GM21717 (cell line): ENCODE results near the gene SCAPER.

Source experiments
- ATAC-seq: cut with Tn5 transposase; IDR thresholded peaks from one replicate; pipeline ENCODE4 v1.9.1; 2021; ENCODE audit warnings: mild to moderate bottlenecking, moderate library complexity; ENCODE audit not compliant: unreplicated experiment

The SCAPER gene

GRCh38 chr15:76377751-76378150 lies 527.4 kb downstream of the SCAPER start:
- ATAC-seq, result no peak

- no peak for ATAC-seq
Observed at GRCh38 chr15:76377217-76377616, 527.9 kb downstream of the SCAPER start.

DNA sequence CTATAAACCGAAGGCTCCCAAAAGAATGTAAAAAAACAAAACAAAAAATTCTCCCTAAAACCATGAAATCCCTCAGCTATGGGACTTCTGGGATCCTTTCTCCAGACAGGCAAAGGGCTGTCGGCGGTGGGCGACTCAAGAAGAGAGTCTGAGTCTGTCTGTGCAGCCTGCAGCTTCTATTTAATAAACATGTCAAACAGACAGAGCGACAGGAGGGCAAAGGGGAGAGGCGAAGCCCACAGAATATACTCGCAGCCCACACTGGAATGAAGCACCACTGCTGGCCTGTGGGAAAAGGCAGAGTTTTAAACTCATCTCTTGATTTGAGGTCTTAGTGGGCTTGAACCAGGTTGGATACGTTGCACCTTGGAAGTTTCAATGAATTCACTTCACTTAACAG lies 528.3 kb downstream of the SCAPER start:
- ATAC-seq, result no peak

- ATAC-seq, result no peak
Observed at GRCh38 chr15:76376029-76376428, 529.1 kb downstream of the SCAPER start.

- no peak for ATAC-seq
Observed at GRCh38 chr15:76368122-76368621, 537.0 kb downstream of the SCAPER start.

- ATAC-seq, result no peak
Observed at GRCh38 chr15:76366714-76367113, 538.4 kb downstream of the SCAPER start.

DNA sequence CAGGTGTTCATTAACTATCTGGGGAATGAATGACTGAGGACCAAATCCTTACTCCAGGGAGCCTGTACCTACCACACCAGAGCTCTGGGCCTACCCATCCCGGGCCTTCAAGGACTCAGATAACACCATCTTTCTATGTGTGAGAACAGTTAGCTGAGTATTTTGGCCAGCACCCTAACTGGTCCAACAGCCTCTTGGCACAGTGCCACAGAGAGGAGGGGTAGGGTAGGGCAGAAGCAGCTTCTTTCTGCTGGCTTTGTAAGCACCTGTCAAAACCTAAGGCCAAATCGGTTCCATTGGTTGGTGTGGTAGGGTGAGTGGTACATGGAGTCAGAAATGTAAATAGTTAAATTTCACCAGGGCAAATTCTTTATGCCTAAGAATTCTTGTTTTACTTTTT lies 541.9 kb downstream of the SCAPER start:
- no peak for ATAC-seq

DNA sequence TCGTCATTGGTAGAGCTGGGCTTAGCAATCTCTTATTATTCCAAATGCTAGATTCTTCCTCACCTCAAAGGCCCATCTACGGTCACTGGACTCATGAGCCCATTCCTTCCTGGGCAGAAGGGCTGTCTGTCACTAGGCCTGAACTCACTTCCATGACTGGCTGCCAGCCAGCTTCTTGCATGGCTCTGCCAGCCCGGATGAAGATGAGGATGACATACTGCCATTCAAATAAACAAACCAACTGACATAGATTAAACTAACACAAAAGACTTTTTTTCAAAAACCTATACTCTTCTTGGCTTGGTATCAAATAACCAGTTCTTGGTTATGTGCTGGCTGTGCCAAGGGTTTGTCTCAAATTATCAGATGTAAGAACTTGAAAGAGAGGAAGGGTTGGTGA lies 544.7 kb downstream of the SCAPER start:
- no peak for ATAC-seq

- ATAC-seq, result no peak
Observed at GRCh38 chr15:76359152-76359551, 546.0 kb downstream of the SCAPER start.

DNA sequence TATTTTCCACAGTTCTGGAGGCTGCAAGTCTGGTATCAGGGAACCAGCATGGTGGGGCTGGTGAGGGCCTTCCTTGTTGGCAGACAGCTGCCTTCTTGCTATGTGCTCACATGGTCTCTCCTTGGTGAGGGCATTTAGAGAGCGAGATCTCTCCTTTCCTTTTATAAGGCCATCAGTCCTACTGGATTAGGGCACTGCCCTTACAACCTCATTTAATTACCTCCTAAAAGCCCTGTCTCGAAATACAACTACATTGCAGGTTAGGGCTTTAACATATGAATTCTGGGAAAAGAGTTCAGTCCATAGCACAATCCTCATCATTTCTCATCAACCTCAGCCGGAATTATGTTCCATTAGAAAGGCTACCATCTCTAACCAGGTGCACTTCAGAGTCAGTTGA lies 546.7 kb downstream of the SCAPER start:
- ATAC-seq, result no peak

- no peak for ATAC-seq
Observed at GRCh38 chr15:76354823-76355440, 550.2 kb downstream of the SCAPER start.

GRCh38 chr15:76353903-76354302 lies 551.2 kb downstream of the SCAPER start:
- ATAC-seq, result no peak

DNA sequence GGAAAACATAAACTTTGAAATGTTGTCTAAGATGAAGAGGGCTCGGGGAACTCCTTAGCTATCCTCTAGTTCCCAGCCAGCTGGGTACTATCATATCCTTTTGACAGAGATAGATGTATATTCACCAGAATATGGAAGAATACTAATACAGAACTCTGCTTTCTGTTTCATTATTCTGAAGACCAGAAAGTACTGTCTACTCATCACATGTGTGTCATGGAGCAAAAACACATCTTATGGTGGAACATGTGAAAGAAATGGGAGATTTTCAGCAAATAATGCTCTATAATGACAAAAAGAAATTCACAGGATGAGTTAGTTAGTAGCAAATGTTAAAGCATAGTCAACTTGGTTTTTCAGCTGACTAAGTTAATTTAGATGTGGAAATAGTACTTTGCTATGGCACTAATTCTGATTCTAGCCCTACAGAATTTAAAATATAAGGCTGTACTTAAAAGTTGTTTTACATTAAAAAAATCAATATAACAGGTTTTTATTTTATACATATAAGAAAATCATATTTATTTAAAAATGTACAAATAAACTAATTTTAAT lies 552.0 kb downstream of the SCAPER start:
- no peak for ATAC-seq

GRCh38 chr15:76349301-76350070 lies 555.7 kb downstream of the SCAPER start:
- ATAC-seq, result no peak

GRCh38 chr15:76347482-76348055 lies 557.6 kb downstream of the SCAPER start:
- ATAC-seq, result no peak

DNA sequence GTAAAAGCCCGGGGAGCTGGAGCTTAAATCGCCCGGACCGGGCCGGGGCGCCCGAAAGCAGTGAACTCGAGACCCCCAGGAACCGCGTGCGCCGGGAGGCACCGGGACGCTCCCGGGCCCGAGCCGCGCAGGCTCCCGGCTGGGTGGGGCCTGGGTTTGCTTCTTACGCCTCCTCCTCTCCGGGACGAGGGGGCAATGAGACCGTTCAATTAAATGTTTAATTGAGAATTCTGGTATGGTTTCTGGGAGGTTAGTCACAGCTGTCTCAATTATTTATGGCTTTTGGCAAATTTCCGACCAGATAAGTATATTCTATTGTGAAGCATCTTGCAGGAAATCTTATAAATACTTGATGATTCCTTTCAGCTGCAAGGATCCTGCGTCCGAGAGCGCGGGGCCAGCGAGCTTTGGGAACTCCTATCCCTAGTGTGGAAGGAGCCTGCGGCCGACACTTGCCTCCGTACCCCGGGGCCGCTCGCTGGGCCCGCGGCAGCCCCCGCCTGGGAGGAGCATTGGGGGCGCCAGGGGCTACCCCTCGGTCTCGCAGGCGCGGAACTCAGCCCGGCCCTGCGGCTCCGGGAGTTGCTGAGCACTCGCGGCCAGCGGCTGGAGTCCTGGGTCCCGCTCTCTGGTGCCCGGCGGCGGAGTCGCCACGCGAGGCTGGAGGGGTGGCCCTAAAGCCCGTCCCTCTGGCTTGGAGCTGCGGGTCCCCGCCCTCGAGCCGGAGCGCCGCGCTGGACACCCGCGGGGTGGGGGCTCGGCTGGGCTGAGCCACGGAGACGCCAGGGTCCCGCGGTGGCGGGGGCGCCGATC lies 558.3 kb downstream of the SCAPER start:
- ATAC-seq, result no peak

DNA sequence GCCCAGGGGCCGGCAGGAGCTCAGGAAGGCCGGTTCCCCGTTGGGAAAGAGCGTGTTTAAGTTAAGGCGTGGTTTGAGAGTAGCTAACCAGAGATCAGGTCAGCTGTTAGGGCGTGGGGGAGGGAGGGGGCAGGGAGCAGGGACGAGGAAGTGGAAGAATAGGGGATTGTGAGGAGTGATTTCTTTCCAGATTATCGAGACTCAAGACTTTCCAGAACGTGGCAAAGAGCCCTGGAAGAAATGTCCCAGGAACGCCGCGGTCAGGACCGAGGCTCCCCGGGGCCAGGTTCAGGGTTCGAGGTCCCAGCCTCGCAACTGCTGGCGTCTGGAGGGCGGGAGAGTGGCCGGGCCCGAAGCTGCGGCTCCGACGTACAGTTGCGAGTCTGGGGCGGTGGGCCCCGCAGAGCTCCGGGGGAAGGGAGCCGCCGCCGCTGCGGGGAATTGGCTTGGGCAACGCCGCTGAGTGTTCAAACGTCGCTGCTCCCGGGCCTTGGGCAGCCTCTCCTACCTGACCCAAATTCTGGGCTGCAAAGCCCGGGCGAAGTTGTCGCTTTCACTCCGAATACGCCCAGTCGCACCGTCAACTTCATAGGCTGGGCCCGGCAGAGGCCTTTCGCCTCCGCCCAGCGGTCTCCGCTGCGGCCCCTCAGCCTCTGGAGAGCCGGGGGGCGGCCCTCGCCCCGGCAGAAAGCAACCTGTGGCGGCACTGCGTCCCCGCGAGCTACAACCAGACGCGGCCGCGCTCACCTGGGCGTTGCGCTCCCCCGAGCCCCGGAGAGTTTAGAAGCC lies 559.1 kb downstream of the SCAPER start:
- no peak for ATAC-seq

GRCh38 chr15:76345583-76345879 lies 559.6 kb downstream of the SCAPER start:
- ATAC-seq, result no peak

DNA sequence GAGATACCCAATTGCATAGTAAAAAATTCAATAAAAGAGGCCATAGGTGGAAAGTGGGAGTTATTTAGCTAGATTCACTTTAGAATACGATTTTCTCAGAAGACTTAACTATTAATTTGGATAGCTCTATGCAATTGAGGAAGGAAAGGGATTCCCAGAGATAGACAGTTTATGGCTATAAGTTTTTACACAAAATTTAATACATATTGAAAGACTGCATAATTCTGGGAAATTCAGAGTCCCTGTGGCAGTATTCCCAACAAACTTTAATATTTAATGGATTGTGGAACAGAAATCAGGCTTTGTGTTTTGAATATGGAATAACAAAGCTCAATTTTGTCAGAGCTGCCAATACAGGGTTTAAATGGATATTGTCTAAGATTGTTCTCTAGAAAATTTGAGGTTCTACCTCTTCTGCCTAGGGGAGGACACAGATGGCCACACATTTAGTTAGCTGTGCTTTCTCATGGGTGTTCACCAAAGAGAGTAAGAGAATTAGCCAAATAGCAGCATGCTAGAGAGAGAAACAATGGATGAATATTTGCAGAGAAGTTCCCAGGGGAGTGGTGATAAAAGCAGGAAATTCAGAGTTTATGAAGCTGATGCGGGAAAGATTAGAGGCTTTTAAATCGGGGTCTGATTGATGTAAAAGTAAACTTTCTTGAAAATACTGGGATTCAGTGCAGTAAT lies 560.1 kb downstream of the SCAPER start:
- no peak for ATAC-seq
